ENCODE results near the gene SP140.
"Not testable (repeated sequence)": the region's sequence is repeated elsewhere in the genome, so short reads cannot be mapped to it uniquely, and the experiment has no call there.

The SP140 gene

GRCh38 chr2:230225486-230225885 lies at the start of gene SP140:
Gene SP140 (plus strand): TSS chr2:230225736. CDS start chr2:230225845, 109 bp downstream.
- DNase-seq = peak; percentile 84 to 89

DNA sequence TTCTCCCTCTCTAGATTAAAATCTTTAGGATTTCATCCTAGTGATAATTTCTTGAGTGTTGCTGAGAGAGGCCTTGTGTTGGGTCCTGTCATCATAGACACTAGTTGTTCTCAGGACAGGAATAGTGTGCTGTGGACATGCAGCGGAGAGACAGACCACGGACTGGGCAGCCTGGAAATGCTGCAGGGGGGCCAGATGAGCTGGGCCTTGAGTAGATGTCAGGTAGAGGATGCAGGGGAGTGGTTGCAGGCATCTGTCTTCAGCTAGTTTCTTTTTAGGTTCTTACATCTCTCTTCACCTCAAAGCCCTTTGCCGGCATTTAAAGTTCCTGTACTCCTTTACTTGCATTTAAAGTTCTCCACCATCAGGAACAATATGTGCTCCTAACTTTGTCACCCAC lies 48.5 kb upstream of the SP140 start:
- no peak for DNase-seq

DNA sequence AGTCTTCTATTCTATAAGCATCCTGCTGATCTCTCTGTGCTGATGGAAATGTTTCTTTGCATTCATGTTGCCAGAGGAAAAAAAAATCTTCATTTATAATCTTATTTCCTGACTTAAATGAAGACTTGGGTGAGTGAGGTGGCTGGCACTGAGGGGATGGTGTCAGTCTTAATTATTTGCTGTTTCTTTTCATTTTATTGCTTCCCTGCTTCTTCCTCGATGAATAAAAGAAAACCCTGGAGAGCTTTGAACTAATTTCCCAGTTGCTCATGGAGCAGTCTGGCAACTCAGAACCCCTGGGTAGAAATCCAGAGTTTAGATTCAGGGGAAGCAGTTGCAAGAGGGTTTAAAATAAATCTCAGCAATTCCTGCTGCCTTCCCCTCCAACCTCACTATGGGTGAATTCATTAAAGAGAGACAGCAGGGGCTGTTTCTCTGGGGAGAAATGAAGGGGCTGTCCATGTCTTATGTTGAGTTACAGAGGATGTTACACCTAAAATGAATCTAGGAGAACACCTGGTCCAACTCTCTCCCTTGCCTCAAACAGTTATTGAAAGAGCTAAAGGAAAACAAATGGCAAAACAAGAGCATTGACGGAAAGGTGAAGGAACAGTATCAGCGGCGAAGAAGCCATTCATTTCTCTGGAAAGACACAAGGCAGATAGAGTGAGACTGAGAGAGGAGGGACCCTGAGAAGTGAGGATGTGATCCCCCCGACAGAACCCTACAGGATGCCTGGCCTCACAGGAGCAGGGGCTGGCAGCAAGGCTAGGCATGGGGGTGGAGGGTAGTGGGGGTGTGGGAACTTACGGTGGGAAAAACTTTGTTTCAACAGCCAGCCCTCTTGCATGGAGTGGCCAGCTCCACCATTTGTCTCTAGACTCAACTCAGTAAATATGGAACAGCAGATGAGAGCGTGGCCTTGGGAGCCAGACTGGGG lies 46.7 kb upstream of the SP140 start:
- DNase-seq = no peak

DNA sequence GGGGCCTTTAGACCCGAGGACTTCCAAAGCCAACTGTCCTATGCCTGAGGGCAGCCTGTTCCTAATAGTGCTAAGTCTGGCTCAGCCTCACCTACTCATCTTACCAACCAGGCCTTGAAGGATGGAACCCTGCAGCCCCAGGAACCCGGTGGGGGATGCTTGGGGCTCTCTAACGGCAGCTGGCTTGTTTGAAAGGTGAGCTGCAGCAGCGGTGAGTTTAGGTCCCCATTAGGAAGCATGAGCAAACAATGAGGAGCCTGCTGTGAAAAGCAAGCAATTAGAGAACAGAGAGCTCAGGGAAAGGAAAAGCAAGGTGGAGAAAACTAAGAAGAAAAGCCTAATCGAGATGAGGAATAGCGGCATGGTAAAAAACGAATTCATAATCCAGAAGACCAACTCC lies 45.6 kb upstream of the SP140 start:
- DNase-seq = no peak

- no peak for DNase-seq
Observed at GRCh38 chr2:230181195-230181594, 44.3 kb upstream of the SP140 start.

DNA sequence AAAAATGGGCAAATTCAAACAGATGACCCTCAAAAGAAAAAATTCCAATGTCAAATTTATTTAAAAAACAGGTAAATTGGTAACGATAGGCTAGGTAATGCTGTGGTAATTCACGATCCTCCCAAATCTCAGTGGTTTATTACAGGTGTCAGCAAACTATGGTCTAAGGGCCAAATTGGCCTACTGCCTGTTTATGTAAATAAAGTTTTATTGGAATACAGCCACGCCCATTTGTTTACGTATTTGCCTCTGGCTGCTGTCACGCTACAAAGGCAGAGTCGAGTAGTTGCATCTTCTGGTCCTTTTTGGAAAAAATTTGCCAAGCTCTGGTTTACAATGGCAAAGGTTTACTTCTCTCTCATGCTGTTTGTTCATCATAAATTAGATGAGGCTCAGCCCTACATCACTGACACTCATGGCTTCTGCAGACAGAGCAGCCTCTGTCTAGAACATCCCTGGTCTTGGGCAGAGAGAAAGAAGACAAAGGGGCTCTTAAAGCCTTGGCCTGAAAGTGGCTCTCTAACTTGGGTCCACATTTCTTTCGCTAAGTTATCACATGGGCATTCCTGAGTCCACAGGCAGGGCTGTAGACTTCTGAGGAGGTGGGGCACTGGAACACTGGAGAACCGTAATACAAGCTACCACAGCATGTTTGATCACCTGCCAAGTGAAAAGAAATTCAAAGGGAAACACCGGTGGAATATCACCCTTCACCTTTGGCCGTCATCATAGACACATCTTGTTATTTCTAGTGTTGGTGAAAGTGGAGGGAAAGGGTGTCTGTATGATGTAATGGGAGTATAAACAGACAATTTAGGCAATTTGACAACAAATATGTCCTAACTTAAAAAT lies 40.6 kb upstream of the SP140 start:
- DNase-seq = no peak

DNA sequence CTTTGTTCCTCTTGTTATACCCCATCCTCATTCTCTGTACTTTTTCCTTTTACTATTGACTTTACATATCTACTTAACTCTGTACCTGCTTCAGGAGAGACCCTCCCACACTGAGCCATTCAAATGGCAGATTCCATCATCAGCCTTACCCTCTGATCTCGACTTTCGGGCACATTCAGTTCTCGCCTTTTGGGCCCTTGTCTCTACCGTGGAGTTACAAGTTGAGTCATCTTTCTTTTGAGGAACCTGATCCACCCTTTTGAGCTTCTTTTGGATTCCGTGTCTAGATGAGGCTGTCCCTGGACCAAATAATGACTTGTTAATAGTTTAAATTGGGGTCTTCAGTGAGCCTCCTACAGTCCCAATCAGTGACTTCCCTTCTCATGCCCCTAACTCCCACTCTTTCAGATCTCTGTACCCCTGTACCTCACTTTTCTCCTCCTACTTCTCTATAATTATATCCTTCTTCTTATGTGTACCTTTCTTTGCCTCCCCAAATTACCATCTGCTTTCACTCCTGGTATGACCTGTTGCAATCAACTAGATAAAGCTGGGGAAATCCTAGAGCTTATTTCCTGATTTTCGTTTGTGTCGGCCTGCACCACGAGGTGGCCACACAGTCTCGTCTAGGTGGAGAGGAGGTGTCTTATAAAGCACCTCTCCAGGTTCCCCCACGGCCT lies 23.0 kb upstream of the SP140 start:
- DNase-seq = peak; percentile 40

DNA sequence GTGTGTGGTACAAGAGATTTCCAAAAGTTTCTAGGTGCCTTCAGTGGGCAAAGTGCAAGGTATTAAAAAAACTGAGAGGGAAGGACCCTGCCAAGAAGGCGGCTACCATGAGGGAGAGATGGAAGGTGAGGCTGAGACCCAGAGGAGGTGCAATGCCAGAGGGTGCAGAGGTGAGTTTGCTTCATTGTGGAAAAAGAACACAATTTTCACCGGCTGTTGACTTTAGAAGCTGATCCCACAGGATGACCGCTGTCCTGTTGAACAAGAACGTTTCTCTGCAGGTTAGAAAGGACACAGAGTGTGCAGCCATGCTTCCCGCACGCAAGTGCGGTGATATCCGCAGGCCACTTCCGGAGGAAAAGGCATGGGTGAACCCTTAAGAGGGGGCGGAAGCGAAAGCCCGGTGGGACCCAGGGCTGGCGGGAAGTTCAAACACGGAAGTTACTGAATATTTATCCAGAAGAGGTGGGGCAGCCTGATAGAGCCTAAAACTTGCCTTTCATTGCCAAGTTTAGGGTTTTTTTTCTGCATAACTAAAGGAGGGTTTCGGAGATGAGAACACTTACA lies 22.3 kb upstream of the SP140 start:
- DNase-seq = peak; percentile 37 to 38

DNA sequence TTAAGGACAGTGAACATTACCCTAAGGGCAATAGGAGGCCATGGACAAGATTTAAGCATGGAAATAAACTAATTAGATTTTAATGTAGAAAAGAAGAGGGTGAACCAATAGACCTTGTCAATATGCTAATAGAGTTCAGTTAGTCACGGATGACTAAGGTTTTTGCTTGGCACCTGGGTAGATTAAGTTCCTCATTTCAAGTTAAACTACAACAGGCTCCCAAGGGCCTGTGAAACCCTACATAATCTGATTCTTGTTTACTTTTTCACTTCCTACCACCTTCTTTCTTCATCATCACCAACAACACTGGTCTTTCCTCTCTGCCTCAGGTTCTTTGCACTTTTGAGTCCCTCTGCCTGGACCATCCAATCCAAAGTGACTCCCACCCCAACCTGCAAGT lies 20.5 kb upstream of the SP140 start:
- DNase-seq = no peak

GRCh38 chr2:230205721-230206120 lies 19.8 kb upstream of the SP140 start:
- no peak for DNase-seq

DNA sequence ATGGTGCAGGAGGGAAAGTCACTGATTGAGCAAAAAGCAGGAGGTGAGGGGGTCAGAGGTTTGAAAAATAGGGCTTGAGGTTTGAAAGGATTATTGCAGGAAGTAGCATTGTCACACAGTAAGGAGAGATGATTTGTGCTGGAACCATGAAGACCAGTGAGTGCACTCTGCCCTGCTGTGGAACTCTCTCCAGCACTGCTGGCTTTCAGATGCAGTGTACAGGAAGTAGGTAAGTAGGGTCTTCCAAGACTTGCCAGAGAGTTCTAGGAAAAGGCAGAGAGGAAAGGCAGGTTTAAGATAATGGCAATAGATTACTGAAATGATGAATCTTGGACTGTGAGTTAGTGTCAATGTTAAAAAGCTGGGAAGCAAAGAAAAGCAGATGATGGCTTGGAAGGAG lies 17.0 kb upstream of the SP140 start:
- no peak for DNase-seq

- DNase-seq = peak in 1 of 2 donors; percentile 29
Observed at GRCh38 chr2:230209422-230210051, 16.0 kb upstream of the SP140 start.

DNA sequence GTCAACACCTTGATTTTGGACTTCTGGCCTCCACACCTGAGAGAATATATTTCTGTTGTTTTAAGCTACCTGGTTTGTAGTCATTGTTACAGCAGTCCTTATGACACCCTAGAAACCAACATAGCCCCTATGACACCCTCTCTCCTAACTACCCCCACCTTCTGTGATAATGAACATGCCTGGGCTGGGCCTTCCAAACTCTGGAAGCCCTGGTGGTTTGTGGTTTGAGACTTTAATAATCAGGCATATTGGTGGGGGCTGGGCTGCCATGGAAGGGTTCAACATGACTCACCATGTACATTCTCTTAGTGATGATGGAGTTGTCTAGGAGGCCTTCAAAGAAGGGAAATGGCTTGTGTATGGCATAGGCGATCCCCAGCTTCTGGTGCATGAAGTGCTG lies 9.0 kb upstream of the SP140 start:
- no peak for DNase-seq

DNA sequence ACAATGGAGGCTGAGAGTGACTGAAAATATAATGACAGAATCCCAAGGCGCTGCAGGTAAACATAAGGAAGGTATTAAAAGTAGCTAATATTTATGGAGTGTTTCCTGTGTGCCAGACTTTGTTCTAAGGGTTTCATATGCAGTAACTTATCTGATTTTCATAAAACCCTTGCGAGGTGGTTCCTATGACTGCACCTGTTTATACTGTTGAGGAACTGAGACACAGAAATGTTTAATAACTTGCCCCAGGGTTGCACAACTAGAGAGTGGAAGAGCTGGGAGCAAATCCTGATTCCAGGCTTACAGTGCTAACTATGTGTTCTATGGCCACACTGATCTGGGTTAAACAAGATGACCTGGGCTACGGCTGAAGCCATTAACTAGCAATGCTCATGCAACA lies 8.1 kb upstream of the SP140 start:
- no peak for DNase-seq

- peak in 1 of 2 donors; percentile 35 for DNase-seq
Observed at GRCh38 chr2:230218421-230218820, 7.1 kb upstream of the SP140 start.

DNA sequence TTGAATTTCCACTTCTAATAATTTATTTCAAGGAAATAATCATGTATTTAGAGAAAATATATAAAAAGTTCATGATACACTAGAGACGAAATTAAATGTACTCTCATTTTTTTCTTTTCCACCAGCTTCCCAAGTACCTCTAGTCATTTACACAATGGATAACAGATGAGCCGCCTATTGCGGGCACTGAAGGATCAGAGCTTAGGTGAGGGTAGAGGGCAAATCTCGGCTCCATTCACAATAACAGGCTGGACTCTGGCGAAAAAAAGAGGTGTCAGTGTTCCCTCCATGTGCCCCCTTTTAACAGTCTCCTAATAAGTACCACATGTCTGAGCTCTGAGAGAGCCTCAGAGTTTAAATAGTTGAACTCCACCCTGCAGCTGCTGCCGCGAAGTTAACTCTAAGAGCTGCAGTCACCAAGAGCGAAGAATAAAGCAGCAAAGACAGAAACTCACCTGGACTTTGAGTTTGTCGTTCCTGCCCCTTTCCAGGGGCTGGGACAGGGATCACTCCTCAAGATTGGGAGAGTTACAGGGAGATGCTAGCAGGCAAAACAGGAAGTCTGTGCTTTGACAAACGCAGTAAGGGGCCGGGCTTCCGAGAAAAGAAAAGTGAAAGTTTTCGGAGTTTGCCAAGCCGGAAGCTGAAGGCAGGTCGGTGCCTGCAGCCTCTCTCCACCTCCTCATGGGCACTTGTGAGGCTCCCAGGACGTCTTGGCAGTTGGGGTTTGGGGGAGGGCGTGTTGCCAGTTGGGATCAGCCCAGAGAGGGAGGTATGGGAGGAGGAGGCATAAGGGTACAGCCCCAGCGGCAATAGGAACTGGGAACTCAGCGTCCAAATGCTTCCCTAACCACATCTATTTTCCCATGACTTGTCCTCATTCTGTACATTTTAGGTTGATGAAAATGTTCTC lies 5.9 kb upstream of the SP140 start, which contains the start of gene SP110:
Gene SP110, minus strand, starts transcription at position 566 of the 913 bp plus-strand sequence. CDS start 3,057 bp downstream, outside the sequence.
- DNase-seq = peak; percentile 77 to 80

DNA sequence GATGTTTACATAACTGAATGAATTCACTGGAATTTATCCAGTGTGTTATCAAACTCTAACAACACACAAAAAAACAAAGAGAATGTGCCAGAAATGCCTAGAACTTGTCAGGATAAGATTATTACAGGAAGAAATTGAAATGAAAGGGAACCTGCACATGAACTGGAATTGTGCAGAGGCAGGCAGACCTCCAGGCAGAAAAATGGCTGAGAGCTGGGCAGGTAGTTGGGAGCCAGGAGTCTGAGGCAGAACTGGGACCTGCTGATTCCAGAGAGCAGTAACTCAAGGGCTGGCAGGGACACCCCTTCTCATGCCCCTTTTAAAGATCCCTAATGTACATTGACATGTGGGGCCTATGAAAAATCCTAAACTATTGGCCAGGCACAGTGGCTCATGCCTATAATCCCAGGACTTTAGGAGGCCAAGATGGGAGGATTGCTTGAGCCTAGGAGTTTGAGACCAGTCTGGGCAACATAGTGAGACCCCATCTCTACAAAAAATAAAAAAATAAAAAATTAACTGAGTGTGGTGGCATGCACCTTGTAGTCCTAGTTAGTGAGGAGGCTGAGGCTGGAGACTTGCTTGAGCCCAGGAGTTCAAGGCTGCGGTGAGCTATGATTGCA lies 5.1 kb upstream of the SP140 start:
- no peak for DNase-seq

DNA sequence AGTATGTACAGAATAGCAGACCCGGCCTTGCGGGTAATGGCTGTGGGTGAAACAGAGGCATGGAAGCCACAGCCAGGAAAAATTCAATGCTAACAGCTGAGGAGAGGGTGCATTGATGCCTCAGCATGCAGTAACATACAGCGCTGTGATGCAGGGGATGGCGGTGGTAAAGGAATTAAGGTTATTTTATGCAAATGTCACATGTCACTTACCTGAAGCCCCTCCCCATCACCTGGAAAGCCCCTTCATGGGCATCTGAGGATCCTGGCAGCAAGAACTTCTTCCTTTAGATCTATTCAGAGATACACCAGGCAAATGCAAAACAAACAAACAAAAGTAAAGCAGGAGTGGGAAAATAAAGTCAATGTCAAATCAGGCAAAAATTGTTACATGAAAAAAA lies 4.0 kb upstream of the SP140 start:
- DNase-seq = no peak

- DNase-seq = not testable (repeated sequence)
Observed at GRCh38 chr2:230222829-230223228, 2.7 kb upstream of the SP140 start.

DNA sequence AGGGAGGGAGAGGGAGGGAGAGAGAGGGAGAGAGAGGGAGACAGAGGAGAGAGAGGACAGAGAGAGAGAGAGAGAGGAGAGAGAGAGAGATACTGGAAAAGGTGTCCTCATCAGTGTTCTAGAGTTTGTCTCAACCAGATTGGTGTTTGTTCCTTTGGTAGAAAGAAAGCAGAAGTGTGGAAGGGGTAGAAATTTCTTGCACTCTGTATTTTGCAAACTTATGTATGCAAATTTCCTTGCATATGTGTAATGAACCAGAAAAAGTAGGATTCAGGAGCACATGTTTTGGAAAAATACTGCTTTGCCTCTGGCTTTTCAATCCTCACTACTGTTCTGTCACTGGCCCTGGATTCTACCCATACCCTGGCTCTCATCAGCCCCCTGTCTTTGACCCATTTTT lies 1.1 kb upstream of the SP140 start:
- DNase-seq = no peak

Data from CD4-positive, alpha-beta T cell treated with Interleukin-1 beta for 1 hour (primary cell).